Neural cell (in vitro differentiated cells): Measurements from ENCODE around the gene PWWP2B.

Experiments
- CTCF ChIP-seq: fragments of 450-650 bp; IDR thresholded peaks from 2 replicates; pipeline ENCODE4 v1.5.1; 2014; ENCODE audit warnings: antibody characterized with exemption, mild to moderate bottlenecking, moderate library complexity; ENCODE audit not compliant: poor library complexity, severe bottlenecking
- EP300 ChIP-seq: fragments of 450-650 bp; conservative IDR thresholded peaks from 2 replicates; pipeline ENCODE4 v1.6.1; 2014; ENCODE audit warnings: antibody characterized with exemption, mild to moderate bottlenecking, moderate library complexity; ENCODE audit not compliant: poor library complexity, severe bottlenecking
- EZH2 ChIP-seq: fragments of 200-600, 300-800 bp; shearing (Covaris generic), sonication (generic); IDR thresholded peaks from 2 replicates; pipeline ENCODE4 v1.6.1; 2014; ENCODE audit warnings: antibody characterized with exemption, low read length, borderline replicate concordance, mild to moderate bottlenecking; ENCODE audit not compliant: insufficient read depth, poor library complexity, severe bottlenecking
- POLR2AphosphoS5 ChIP-seq: IDR thresholded peaks from 2 replicates; pipeline ENCODE4 v1.6.1; 2012
- TAF1 ChIP-seq: IDR thresholded peaks from 2 replicates; pipeline ENCODE4 v1.6.1; 2012; ENCODE audit warnings: low read depth

GRCh38 chr10:132418527-132419416, 21.8 kb downstream of the PWWP2B start:
- no peak for TF ChIP-seq CTCF
- no peak for TF ChIP-seq EP300
- TF ChIP-seq POLR2AphosphoS5, result no peak
- no peak for TF ChIP-seq EZH2
- TF ChIP-seq TAF1, result no peak
